HG03108 (cell line): ENCODE results near the gene UPK1A.
"Not testable (repeated sequence)": the region's sequence is repeated elsewhere in the genome, so short reads cannot be mapped to it uniquely, and the experiment has no call there.

Source experiments
- ATAC-seq: cut with Tn5 transposase; IDR thresholded peaks from one replicate; pipeline ENCODE4 v1.9.1; 2021; ENCODE audit warnings: moderate library complexity; ENCODE audit not compliant: unreplicated experiment

Gene UPK1A

DNA sequence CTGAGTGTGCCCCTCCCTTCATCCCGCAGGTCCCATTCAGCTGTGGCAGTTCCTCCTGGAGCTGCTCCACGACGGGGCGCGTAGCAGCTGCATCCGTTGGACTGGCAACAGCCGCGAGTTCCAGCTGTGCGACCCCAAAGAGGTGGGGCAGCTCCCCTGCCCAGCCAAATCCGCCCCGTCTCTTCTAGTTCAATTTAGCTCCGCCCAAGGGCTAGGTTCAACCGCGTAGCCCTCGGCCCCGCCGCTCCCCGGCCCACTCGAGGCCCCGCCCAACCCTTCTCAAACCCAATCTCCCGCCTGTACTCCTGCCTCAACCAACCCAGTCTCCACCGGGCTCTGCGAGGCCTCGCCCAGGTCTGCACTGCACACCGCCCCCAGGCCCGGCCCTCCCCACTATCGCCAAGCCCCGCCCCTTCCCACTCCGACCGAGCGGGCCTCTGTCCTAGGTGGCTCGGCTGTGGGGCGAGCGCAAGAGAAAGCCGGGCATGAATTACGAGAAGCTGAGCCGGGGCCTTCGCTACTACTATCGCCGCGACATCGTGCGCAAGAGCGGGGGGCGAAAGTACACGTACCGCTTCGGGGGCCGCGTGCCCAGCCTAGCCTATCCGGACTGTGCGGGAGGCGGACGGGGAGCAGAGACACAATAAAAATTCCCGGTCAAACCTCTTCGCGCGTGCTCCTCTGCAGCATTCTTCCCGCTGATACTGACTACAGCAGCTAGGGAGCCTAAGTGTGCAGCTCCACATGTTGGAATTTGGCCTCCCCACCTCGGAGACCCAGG lies 21.9 kb upstream of the UPK1A start:
- ATAC-seq: peak; percentile 66

- no peak for ATAC-seq
Measured at GRCh38 chr19:35644987-35645679, 21.2 kb upstream of the UPK1A start.

GRCh38 chr19:35645680-35646511 lies 20.4 kb upstream of the UPK1A start:
- ATAC-seq: no peak

- peak; percentile 48 for ATAC-seq
Measured at GRCh38 chr19:35648017-35648961, 18.0 kb upstream of the UPK1A start, which contains the start of gene COX6B1. Gene COX6B1, plus strand, starts transcription at chr19:35648323. Its CDS starts 2,921 bp downstream, at chr19:35651244.

DNA sequence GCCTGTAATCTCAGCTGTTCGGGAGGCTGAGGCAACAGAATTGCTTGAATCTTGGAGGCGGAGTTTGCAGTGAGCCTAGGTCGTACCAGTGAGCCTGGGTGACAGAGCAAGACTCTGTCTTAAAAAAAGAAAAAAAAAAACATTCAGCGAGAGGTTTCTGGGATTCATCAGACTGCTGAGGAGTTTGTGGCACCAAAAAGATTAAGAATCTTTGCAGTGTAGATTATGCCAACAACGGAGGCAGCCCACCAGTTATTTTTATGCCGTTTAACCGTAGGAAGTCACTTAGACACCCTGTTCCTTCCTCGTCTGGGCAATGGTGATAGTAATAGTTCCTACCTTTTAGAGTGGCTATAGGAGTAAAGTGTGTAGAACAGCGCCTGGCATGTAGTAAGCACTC lies 15.7 kb upstream of the UPK1A start:
- no peak for ATAC-seq

DNA sequence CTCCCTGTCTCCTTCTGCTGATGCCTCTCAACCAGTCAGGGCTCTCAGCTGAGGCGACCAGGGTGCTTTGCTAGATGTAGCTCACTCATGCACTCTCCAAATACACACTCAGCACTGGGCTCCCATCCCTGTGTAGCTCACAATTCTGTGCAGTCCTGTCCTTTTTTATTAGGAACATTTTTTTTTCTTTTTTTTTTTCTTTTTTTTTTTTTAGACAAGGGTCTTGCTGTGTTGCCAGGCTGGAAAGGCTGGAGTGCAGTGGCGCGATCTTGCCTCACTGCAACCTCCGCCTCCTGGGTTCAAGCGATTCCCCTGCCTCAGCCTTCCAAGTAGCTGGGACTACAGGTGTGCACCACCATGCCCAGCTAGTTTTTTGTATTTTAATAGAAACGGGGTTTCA lies 11.5 kb upstream of the UPK1A start:
- ATAC-seq: not testable (repeated sequence)

DNA sequence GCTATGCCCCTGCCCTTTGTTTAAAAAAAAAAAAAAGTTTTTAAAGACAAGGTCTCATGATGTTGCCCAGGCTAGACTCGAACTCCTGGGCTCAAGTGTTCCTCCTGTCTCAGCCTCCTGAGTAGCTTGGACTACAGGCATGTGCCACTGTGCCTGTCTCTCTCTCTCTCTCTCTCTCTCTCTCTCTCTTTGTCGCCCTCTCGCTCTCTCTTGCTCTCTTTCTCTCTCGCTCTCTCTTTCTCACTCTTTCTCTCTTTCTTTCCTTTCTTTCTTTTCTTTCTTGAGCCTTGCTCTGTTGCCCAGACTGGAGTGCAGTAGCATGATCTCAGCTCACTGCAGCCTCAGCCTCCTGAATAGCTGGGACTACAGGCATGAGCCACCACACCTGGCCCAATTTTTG lies 10.7 kb upstream of the UPK1A start:
- ATAC-seq: no peak

DNA sequence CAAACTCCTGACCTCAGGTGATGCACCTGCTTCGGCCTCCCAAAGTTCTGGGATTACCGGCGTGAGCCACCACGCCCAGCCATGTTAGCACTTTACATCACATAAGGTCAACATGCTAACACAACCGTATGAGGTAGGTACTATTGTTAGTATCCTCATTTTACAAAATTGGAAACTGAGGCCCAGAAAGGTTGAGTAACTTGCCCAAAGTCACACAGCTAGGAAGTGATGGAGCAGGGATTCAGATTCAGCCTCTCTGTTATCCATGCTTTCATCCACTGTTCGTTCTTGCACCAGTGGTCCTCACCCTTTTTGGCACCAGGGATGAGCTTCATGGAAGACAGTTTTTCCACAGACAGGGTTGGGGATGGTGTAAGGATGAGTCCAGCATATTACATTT lies 9.6 kb upstream of the UPK1A start:
- no peak for ATAC-seq

GRCh38 chr19:35657904-35658700 lies 8.2 kb upstream of the UPK1A start:
- ATAC-seq: no peak

DNA sequence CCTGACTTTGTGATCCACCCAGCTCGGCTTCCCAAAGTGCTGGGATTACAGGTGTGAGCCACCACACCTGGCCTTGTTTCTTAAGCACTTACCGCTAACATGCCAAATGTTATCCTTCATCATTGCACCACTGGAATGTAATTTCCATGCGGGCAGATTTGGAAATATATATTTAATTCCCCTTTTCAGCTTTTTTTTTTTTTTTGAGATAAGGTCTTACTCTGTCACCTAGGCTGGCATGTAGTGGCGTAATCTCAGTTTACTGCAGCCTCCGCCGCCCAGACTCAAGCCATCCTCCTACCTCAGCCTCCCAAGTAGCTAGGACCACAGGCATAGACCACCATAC lies 4.3 kb upstream of the UPK1A start:
- ATAC-seq: no peak

DNA sequence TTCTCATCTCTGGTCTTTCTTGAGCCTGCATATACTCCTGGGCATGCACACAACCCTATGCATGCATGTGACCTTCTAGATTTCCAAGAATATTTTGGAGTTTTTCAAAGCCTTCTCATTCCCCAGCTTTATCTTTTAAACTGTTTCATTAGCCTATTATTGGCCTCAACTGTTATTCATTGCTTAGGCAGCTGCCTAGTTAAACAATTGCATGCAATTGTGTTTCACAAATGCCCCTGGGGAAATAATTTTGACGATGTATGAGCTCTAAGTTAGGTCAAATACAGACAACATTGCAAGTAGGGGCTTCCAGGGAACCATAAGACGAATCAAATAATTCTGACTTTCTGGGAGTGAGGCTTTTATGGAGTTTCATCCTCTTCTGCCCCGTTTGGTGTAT lies 2.3 kb upstream of the UPK1A start:
- no peak for ATAC-seq

DNA sequence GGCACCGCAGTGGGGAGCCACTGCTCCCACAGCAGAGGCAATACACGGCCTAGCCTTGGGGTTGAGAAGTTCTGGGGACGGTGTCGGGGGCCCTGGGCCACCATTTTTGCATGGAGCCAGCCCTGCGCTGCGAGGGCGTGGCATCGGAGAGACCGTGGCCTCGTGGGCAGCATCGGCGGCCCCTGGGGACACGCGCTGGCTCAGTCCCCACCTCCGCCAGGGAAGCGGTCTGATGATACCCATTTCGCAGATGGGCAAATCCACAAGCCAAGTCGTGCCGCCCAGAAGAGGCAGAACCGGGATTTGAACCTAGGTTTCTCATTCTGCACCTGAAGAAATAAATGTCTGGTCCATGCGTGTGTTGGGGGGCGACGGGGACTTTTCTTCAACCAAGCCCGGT lies 1.2 kb upstream of the UPK1A start:
- no peak for ATAC-seq

GRCh38 chr19:35665604-35666003 lies 713 bp upstream of the UPK1A start:
- ATAC-seq: no peak

DNA sequence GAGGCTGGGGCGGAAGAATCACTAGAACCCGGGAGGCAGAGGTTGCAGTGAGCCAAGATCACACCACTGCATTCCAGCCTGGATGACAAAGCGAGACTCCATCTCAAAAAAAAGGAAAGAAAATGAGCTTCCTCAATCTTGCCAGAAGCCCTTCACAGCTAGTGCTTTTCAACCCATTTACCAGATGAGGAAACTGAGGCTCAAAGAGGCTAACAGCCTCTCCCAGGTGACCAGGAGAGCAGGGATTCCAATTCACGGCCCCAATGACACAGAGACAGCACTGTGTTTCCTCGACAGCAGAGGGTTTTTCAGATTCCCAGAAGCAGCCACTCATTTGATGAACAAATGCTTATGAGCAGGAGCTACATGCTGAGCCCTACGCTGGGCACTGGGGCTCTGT lies 3.2 kb downstream of the UPK1A start:
- no peak for ATAC-seq

DNA sequence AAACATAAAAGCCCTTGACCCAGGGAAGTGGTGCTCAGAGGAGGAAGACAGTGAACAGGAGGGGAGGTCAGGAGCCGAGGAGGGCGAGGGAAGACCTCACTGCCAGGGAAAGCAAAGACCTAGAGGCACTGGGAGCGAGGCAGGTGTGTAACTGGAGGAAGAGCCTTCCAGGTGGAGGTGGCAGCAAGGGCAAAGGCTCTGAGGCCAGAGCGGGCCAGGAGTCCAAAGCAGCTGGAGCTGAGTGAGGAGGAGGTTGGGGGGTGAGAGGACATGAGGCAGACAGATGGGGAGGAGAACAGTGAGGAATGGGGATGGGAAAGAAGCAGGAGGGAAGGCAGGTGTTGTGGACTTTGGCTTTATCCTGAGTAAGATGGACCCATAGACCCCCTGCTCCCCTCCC lies 3.7 kb downstream of the UPK1A start:
- ATAC-seq: no peak

- no peak for ATAC-seq
Measured at GRCh38 chr19:35670686-35671085, 4.4 kb downstream of the UPK1A start.

DNA sequence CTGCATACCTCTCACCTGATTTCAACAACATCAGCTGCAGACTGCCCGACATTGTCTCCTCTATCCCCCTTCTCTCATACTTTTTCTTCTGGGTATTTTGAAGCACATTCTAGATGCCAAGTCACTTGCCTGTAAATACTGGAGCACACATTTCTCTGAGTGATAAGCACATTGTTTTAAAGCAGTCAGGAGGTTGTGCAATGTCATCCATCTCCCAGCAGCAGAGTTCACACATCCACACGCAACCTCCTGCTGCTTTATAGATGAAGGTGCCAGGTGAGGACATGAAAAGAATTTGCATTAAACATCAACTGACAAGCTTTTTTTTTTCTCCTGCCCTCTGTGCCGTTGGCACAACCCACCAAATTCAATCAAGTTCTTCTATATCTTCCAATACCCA lies 5.5 kb downstream of the UPK1A start:
- ATAC-seq: no peak

GRCh38 chr19:35673121-35673804 lies 6.9 kb downstream of the UPK1A start:
- ATAC-seq: no peak

DNA sequence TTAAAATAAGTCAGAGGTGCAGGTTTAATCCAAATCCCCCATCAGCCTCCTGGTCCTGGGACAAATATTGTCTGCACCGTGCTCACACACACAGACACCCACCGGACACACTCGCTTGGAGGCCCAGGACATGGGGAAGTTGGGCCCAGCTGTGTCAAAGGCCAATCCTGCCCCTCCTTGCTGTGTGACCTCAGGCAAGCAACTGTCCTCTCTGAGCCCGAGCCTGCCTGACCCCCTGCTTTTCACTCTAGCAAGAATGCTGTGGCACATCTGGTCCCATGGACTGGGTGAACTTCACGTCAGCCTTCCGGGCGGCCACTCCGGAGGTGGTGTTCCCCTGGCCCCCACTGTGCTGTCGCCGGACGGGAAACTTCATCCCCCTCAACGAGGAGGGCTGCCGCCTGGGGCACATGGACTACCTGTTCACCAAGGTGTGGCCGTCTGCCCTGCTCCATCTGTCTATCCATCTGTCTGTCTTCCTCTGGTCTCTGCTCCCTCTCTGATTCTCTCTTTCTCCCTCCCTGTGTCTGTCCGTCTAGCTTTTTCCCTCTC lies 9.3 kb downstream of the UPK1A start:
- ATAC-seq: no peak
